Glomerular endothelial cell (primary cell): ENCODE results near the gene ERI3. TPM values are rescaled to one million over a fixed set of nuclear protein-coding genes. Genes with fewer than 3 reads are reported as not detected.

Source experiments
- DNase-seq: peaks from one replicate; pipeline ENCODE4 v3.0.0-alpha.2; 2011; ENCODE audit warnings: low read depth, low spot score; ENCODE audit errors: extremely low read depth
- total RNA-seq: library from RNA; depleted of rRNA; stranded (reverse); fragments of >200 nt; gene quantifications from 2 replicates; pipeline ENCODE4 v1.2.3, GENCODE V29; 2015

ERI3 gene
- total RNA-seq, 1 donor from 2014 or later, result 48.7 TPM

GRCh38 chr1:44289530-44289929 lies 65.5 kb downstream of the ERI3 start:
- DNase-seq, result no peak

- DNase-seq, result no peak
Observed at GRCh38 chr1:44288883-44289282, 66.2 kb downstream of the ERI3 start.

GRCh38 chr1:44284184-44284583 lies 70.9 kb downstream of the ERI3 start:
- DNase-seq, result no peak

- no peak for DNase-seq
Observed at GRCh38 chr1:44283524-44284173, 71.4 kb downstream of the ERI3 start.

GRCh38 chr1:44282704-44283426 lies 72.2 kb downstream of the ERI3 start:
- DNase-seq, result no peak

GRCh38 chr1:44281962-44282703 lies 72.9 kb downstream of the ERI3 start:
- no peak for DNase-seq

- no peak for DNase-seq
Observed at GRCh38 chr1:44276901-44277300, 78.2 kb downstream of the ERI3 start.

- DNase-seq, result no peak
Observed at GRCh38 chr1:44275991-44276405, 79.1 kb downstream of the ERI3 start.

- DNase-seq, result no peak
Observed at GRCh38 chr1:44275296-44275962, 79.6 kb downstream of the ERI3 start.

GRCh38 chr1:44273560-44274350 lies 81.3 kb downstream of the ERI3 start:
- DNase-seq, result no peak

GRCh38 chr1:44272992-44273391 lies 82.1 kb downstream of the ERI3 start:
- DNase-seq, result no peak

GRCh38 chr1:44271646-44272045 lies 83.4 kb downstream of the ERI3 start:
- no peak for DNase-seq

GRCh38 chr1:44270686-44271628 lies 84.1 kb downstream of the ERI3 start:
- DNase-seq, result no peak

GRCh38 chr1:44268054-44268453 lies 87.0 kb downstream of the ERI3 start:
- no peak for DNase-seq

- no peak for DNase-seq
Observed at GRCh38 chr1:44267438-44267837, 87.6 kb downstream of the ERI3 start.

- DNase-seq, result no peak
Observed at GRCh38 chr1:44266400-44267344, 88.4 kb downstream of the ERI3 start.

GRCh38 chr1:44265656-44266358 lies 89.2 kb downstream of the ERI3 start:
- no peak for DNase-seq

- DNase-seq, result no peak
Observed at GRCh38 chr1:44264451-44264771, 90.6 kb downstream of the ERI3 start.
